Esophagus squamous epithelium (tissue), 5 donors: ENCODE measurements around the gene FAM107B. TPM values are rescaled to one million over a fixed set of nuclear protein-coding genes. Genes with fewer than 3 reads are reported as not detected.
A peak's percentile ranks its signal among the peaks of the same experiment; 100 is the strongest.

Source experiments
- DNase-seq: peaks from one replicate; lab custom pipeline; 2025; lab: John Stamatoyannopoulos, UW
- H3K27ac ChIP-seq, 4 donors: fragments of 200-600 bp; sonication (generic); one replicate each; pipeline ENCODE4 v1.5.1; 2016 to 2019; ENCODE audit warnings: mild to moderate bottlenecking in 1 of 4
- H3K27me3 ChIP-seq, 4 donors: fragments of 200-600 bp; sonication (generic); 1 replicate in 3 of 4; 2 replicates in 1 of 4; pipeline versions ENCODE4 v1.5.1 to v1.6.0; 2017 to 2021; ENCODE audit warnings: antibody characterized with exemption in 1 of 4
- H3K36me3 ChIP-seq, 3 donors: fragments of 200-600 bp; sonication (generic); one replicate each; pipeline ENCODE4 v1.5.1; 2016 to 2019
- H3K4me1 ChIP-seq, 3 donors: fragments of 200-600 bp; sonication (generic); one replicate each; pipeline ENCODE4 v1.5.1; 2017 to 2019
- H3K4me3 ChIP-seq, 4 donors: fragments of 200-600 bp; sonication (generic); 1 replicate in 3 of 4; 2 replicates in 1 of 4; pipeline ENCODE4 v1.5.1; 2016 to 2019; ENCODE audit warnings: mild to moderate bottlenecking in 2 of 4, moderate library complexity in 1 of 4
- H3K9me3 ChIP-seq, 3 donors: fragments of 200-600 bp; sonication (generic); one replicate each; pipeline ENCODE4 v1.5.1; 2016 to 2019
- CTCF ChIP-seq, 6 experiments: fragments of 450-650 bp in 4 of 6; fragments of 200-600 bp in 2 of 6; sonication (generic) in 2 of 6; IDR thresholded peaks; one replicate each; pipeline ENCODE4 v1.5.1; 2016 to 2019; ENCODE audit warnings: antibody characterized with exemption in 6 of 6, mild to moderate bottlenecking in 4 of 6, moderate library complexity in 4 of 6
- POLR2A ChIP-seq, 4 donors: fragments of 450-650 bp; IDR thresholded peaks; one replicate each; pipeline ENCODE4 v1.6.1; 2017; ENCODE audit warnings: antibody characterized with exemption in 4 of 4, mild to moderate bottlenecking in 4 of 4, moderate library complexity in 3 of 4
- WGBS, 2 donors: methylation state at CpG; one replicate each; pipeline ENCODE4 v1.1.5; 2018; 5-methylcytosine and 5-hydroxymethylcytosine counted together
- intact Hi-C: fragments of 100-400 bp; cut with DNase I; formaldehyde crosslinking; loops from one replicate; pipeline ENCODE4 v1.15.0; 2022
- total RNA-seq, 4 donors: library from RNA; depleted of rRNA; stranded (reverse); fragments of >200 nt; gene quantifications; one replicate each; pipeline ENCODE4 v1.1.0, GENCODE V29; 2016
- donor health status: DM: yes; HTN: yes; CAD: no.

The FAM107B gene
- total RNA-seq, 4 donors from 2014 or later, result 6.7 to 17.0 (median 12.9) TPM

DNA sequence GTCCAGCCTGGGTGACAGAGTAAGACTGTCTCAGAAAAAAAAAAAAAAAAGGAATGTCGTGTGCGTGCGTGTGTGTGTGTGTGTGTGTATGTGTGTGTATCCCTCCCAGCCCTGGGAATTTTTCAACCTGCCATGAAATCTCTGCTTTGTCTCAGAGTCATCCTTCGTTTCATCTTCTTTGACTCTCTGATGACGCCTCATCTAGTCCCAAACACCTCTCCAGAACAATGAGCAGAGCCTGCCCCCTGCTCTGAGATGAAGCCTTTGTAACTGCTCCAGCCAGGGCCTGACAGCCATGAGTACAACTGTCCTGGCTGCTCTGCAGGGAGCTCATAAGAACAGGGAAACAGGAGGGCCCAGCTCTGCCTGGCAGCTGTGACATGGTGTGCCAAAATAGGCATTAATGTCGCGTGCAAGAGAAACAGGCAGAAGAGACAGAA, 149.5 kb downstream of the FAM107B start:
- H3K4me1 ChIP-seq, result peaks cover 0 to 10% (median 0%) of the 10 kb centered on the region in 3 donors
- WGBS, 2 donors, result 53 to 65% methylated on average over 5 to 6 of the region's 7 CpGs
- DNase-seq, result no peak
- H3K27me3 ChIP-seq, result no peaks in the 10 kb centered on the region
- no peak overlapping the region for H3K4me3 ChIP-seq
- intact Hi-C loops, result no loop called here
- no peaks in the 10 kb centered on the region for H3K36me3 ChIP-seq
- H3K27ac ChIP-seq, result peak overlapping the region in 2 of 4 donors; percentile 19 to 59
- H3K9me3 ChIP-seq, result no peaks in the 10 kb centered on the region
- TF ChIP-seq POLR2A (IDR thresholded peaks at IDR 0.05) (no peak), CTCF (IDR thresholded peaks at IDR 0.05) (no peak)

DNA sequence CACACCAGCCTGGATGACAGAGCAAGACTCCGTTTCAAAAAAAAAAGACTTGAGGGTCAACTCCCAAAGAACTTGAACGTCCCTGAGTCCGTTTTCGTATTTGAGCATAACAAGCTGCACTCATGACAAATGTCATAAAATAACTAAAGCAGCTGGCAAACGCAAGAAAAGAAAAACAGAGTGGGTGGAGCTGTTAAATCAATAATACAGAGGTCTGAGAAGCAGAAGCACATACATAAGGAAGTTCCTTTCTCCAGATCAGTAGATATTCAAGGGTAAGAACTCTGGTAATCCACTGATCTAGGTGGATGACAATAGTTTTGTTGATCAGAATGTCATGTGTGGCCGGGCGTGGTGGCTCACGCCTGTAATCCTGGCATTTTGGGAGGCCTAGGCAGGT, 150.1 kb downstream of the FAM107B start:
- WGBS, 2 donors, result 85 to 92% methylated on average over 7 to 8 of the region's 8 CpGs
- TF ChIP-seq POLR2A (IDR thresholded peaks at IDR 0.05), result no peak
- TF ChIP-seq CTCF (IDR thresholded peaks at IDR 0.05), result no peak

DNA sequence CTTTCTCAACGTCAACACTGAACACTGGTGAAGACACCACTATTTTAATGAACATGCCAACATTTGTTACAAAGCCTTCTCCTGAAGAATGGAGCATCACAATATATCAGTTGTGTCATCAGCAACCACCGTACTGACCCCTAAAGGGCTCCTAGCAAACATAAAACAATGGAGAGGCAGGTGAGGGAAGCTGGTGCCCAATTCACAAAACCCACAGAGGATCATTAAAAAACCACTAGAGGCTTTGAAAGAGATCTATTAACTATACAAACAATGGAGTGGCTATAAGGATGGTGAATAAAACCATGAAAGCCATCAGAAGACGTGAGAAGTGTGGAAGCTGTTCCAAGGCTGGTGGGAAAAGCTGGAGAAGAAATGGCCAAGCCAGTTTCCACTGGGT, 150.8 kb downstream of the FAM107B start:
- TF ChIP-seq POLR2A (IDR thresholded peaks at IDR 0.05) (no peak), CTCF (IDR thresholded peaks at IDR 0.05) (no peak)
- no peaks in the 10 kb centered on the region for H3K27me3 ChIP-seq
- no peak overlapping the region for H3K4me3 ChIP-seq
- no peak for DNase-seq
- no peaks in the 10 kb centered on the region for H3K9me3 ChIP-seq
- intact Hi-C loops, result no loop called here
- H3K36me3 ChIP-seq, result no peaks in the 10 kb centered on the region
- no peak overlapping the region for H3K27ac ChIP-seq
- peaks cover 0 to 10% (median 0%) of the 10 kb centered on the region in 3 donors for H3K4me1 ChIP-seq
- WGBS, 2 donors, result 67 to 97% methylated on average over 3 of the region's 3 CpGs

More for the DNA sequence above, 150.1 kb downstream of the FAM107B start:
- no peaks in the 10 kb centered on the region for H3K36me3 ChIP-seq
- H3K27ac ChIP-seq, result no peak overlapping the region
- peaks cover 0 to 10% (median 0%) of the 10 kb centered on the region in 3 donors for H3K4me1 ChIP-seq
- no peak for DNase-seq
- no peaks in the 10 kb centered on the region for H3K9me3 ChIP-seq
- intact Hi-C loops, result no loop called here
- H3K27me3 ChIP-seq, result no peaks in the 10 kb centered on the region
- H3K4me3 ChIP-seq, result no peak overlapping the region

GRCh38 chr10:14621037-14621436, 153.7 kb downstream of the FAM107B start:
- Histone ChIP-seq H3K4me1 (peaks cover 0 to 24% (median 8%) of the 10 kb centered on the region in 3 donors), H3K36me3 (no peaks in the 10 kb centered on the region), H3K27ac (no peak overlapping the region), H3K4me3 (no peak overlapping the region), H3K27me3 (no peaks in the 10 kb centered on the region), H3K9me3 (no peaks in the 10 kb centered on the region)
- intact Hi-C loops, result no loop called here
- 62 to 77% methylated on average over 1 of the region's 1 CpG for WGBS, 2 donors
- DNase-seq, result no peak
- TF ChIP-seq CTCF (IDR thresholded peaks at IDR 0.05), result no peak
- no peak for TF ChIP-seq POLR2A (IDR thresholded peaks at IDR 0.05)

DNA sequence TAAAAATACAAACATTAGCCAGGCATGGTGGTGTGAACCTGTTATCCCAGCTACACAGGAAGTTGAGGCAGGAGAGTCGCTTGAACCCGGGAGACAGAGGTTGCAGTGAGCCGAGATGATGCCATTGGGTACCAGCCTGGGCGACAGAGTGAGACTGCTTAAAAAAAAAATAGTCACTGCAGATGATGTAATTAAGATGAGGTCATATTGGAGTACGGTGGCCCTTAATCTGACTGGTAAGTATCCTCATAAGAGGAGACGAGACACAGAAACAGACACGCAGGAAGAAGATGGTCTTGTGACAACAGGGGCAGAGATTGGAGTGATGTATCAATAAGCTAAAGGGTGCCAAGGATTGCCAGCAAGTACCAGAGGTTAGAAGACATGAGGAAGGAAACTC, 156.0 kb downstream of the FAM107B start:
- no peak for TF ChIP-seq POLR2A (IDR thresholded peaks at IDR 0.05)
- no peak for TF ChIP-seq CTCF (IDR thresholded peaks at IDR 0.05)
- Histone ChIP-seq H3K27ac (no peak overlapping the region), H3K4me3 (no peak overlapping the region), H3K9me3 (no peaks in the 10 kb centered on the region), H3K27me3 (no peaks in the 10 kb centered on the region), H3K4me1 (peaks cover 0 to 14% (median 8%) of the 10 kb centered on the region in 3 donors), H3K36me3 (no peaks in the 10 kb centered on the region)
- intact Hi-C loops, result no loop called here
- WGBS, 2 donors, result 88 to 89% methylated on average over 5 to 6 of the region's 7 CpGs
- no peak for DNase-seq
